ENCODE measurements around the gene HES2.
"Not testable (repeated sequence)": the region's sequence is repeated elsewhere in the genome, so short reads cannot be mapped to it uniquely, and the experiment has no call there.

Gene HES2

DNA sequence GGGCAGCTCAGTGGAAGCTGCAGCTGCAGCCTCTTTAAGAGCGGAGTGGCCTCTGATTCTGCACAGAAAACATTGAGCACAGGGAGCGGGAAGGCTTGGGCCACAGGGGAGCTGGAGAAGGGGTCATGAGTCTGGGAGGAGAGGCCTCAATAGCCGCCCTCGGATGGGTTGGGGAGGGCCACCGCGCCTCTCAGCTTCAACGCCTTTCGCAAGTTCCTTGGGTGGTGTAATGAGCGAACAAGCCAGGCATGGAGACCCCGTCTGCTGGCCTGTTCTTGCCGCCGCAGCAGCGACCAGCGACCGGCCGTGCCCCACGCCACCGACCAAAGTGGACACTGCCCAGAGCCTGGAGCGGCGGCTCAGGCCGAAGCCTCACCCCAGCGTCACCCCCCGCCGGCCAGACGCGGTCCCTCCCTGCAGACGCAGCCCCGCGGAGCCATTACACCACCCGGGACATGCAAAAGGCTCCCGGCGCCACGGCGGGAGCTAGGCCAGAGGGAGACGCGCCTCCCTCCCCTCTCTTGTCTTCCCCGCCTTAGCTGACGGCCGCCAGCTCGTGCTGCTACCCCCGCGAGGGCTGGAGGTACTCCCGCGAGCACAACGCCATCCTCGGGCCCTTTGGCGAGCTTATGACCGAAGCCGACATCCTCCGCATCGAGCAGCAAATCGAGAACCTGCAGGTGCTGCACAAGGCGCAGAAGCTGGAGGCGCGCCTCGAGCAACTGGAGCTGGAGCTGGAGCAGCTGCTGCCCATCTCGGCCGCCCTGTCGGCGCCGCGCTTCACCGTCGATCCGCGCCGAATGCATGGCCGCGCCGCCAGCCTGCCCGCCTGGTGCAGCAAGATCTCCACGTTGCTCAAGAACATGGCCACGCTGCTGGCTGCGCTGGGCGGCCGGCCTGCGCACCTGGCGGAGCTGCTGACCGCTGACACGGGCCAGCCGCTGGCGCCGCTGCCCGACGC, 34.5 kb upstream of the HES2 start:
- not testable (repeated sequence) for DNase-seq

DNA sequence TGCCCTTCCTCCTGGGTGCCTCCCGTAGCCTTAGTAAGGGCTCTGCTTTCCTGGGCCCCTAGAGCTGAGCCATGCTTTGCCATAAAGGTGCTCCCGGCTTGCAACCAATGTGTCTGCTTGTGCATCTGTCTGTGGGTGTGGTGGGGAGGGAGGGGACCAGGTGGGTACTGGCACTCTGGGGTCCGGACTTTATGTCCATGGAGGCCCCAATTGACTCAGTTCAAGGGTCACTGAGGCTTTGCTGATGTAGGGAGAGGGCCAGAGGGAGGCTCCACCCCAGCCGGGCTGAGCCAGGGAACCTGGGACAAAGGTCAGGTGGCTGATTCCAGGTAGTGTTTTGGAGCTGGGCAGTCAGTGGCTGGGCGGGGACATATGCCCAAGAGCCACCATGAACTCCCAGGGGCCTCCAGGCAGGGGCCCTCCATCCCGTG, 31.2 kb upstream of the HES2 start:
- no peak for DNase-seq

DNA sequence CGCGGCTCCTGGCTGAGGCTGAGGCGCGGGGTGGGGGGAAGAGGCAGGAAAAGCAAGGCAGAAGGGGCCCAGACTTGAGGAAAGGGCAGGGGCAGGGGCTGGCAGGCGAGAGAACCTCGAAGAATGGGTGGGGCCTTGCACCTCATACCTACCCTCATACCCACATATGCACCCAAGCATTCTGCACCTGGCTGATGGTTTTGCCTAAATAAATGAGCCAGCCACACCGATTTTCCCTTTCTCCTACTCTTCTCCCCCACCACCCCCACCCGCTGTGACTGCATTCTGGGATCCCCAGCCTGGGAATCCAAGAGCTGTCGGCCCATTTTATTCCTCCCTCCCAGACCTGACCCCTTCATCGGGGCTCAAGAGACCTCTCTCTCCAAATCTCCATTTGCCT, 30.8 kb upstream of the HES2 start:
- DNase-seq = not testable (repeated sequence)

DNA sequence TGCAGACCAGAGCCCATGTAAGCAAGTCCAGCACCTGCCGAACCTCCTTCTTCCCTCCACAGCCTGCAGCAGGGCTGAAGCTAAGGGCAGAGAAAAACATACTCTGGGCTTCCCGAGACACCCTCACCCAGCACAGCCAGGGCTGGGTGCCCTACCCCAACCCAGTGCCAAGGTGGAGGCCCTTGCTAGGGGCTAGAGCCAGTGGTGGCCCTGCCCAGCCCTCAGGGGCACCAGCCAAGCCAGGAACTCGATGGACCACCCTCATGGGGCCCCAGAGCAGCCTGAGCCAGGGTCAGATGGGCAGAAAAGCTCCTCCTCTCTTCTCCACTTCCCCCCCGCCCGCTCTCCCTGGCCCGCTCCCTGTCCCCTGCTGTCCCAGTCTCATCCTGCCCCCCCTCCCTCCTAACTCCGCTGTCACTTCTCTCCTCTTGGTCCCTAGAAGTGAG, 30.3 kb upstream of the HES2 start:
- DNase-seq = no peak

DNA sequence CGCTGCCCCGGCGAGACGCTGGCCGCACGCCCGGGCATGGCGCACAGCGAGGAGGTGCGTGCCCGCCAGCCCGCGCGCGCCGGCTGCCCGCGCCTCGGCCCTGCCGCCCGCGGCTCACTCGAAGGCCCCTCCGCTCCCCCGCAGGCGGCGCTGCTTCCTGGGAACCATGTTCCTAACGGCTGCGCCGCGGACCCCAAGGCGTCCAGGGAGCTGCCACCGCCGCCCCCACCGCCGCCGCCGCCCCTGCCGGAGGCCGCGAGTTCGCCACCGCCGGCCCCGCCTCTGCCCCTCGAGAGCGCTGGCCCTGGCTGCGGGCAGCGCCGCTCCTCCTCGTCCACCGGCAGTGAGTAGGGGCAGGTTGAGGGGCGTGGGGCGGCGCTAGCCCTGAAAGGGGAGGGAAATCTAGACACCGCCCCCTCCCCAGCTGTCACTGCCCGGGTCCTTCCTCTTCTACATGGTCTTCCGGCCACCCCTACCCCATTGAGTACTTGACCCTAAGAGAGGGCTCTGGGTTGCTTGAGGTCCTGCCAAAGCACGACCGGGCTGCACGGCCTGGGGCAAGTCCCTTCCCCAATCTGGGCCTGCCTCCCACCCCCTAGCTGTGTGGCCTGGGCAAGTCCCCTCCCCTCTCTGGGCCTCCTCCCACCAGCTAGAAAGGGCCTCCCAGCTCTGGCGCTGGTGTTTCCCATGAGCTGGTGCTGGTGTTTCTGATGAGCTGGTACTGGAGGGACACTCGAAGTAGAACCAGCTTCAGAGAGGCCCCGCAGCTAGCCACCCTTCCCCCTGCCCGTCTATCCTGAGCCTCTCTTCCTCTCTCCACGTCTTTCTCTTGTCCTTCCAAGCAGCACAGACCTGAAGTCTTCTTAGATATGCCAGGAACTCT, 29.3 kb upstream of the HES2 start:
- DNase-seq = peak; percentile 80

DNA sequence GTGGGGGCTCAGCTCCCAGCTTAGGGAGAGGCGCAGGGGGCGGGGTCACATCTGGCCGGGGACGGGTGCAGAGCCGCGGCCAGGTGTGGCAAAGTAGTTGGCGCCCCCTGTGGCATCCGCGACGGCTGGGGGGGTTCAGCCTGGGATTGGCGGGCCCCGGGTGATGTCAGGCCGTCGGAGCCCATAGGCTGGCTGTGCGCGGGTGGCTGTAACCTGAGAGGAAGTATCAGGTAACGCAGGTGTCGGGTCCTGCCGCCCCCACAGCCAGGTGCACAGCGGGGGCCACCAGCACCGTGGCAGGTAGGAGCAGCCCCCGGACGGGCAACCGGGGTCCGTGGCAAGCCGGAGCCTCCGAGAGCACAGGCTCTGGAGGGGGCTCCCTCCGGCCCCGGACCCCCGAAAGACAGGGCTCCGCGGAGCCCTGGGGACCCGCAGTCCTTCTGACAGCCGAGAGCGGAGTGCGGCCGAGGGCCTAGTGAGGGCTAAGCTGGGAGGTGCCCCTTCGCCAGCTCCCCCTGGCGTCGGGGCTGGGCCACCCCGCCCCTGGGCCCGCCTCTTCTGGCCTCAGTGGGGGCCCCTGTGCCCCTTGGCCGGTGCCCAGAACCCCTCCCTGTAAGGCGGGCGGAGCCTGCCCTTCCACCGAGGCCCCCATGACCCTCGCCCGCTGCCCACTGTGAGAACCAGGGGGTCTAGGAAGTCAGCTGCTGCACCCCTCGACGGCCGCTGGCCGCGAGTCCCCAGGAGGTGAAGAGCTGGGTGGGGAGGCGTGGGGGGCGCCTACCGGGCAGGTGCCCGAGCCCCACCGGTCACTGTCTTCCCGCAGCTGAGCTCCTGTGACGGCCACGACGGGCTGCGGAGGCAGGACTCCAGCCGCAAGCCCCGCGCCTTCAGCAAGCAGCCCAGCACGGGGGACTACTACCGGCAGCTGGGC, 28.4 kb upstream of the HES2 start:
- DNase-seq = peak; percentile 93

DNA sequence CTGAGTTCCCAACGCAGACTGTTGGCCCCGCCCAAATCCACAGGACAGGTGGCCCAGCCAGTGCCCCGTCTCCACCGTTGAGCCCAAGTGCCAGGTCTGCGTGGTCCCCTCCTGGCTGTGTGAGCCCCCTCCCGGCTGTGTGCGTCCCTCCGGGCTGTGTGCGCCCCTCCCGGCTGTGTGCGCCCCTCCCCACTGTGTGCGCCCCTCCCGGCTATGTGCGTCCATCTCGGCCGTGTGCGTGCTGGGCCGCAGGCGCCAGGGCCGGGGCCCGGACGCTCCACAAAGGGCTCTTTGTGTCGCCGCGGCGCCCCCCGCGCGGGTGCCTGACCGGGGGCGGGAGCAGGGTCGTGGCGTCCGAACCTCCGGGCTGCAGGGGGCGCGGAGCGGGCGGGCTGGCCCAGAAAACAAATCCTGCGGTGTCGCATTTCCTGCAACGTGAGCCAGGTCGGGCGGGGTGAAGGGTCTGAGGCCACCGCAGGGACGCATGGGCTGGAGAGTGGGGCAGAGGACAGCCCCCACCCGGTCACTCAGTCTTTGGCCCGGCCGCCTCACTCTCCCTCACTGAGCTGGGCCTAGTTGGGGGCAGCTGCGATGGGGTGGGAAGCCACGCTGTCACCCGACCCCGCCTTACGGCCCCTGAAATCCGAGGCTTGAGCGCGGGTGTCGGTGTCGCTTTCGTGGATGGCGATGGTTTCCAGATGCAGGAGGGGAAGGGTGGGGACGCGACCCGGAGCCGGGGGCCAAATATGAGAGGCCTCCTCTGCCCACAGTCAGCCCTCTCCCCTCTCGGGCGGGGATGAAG, 27.5 kb upstream of the HES2 start:
- DNase-seq = no peak

DNA sequence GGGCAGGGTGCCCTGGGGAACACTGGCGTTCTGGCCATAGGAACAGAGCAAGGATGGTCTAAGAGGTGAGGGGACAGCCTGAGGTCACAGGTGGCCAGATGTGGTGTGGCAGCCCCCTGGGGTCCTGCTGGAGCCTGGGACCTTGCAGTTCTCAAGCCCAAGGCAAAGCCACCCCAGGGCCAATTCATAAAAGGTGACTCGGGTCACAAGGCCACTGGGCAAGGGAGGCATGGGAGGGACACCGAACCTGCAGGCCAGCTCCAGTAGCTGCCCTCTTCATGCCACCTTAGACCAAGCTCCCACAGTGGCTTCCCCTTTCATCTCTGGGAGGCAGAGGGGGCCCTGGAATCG, 26.9 kb upstream of the HES2 start:
- DNase-seq = no peak

DNA sequence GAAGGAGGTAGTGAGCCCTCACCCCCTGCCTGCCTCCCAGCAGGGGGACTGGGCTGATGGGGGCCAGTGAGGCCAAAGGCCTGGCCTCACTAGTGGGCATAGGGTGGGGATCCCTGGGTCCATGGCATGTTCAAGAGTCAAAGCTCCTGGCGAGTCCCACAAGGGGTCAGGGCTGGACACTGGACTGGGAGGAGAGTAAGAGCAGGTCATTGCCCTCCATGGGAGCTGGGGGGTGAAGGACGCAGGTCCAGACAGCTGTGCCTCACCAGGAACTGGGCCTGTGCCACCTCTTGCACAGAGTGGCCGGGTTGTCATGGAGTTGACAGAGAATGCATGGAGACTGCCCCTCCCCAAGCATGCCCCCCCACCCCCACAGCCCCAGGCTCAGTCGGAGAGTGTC, 26.2 kb upstream of the HES2 start:
- not testable (repeated sequence) for DNase-seq

DNA sequence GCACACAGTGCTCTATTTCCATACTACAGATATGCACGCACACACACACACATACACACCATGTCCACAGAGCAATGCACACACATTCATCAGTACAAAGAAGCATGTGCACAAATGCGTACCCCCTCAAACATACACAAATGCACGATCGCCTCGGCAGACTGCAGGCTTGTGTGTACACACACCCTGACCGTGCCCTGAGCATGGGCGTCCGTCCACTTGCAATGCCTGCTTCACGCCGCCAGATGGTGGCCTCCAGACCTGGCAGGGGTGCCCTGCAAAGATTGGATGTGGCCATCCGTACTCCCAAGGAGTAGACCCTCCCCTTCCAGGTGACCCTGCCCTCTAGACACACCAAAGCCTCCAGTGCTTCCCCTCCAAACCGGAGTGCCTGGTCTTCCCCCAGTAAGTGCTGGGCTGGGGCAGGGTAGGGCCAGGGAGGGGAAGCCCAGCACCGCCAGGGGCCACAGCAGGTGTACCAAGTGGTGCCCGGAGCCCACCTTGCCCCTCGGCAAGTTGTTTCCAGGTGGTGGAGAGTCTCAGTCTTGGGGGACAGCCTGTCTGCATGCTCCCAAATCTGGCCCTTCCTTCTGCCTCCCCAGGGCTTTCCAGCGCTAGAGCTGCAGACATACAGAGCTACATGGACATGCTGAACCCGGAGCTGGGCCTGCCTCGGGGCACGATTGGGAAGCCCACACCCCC, 25.5 kb upstream of the HES2 start:
- no peak for DNase-seq

DNA sequence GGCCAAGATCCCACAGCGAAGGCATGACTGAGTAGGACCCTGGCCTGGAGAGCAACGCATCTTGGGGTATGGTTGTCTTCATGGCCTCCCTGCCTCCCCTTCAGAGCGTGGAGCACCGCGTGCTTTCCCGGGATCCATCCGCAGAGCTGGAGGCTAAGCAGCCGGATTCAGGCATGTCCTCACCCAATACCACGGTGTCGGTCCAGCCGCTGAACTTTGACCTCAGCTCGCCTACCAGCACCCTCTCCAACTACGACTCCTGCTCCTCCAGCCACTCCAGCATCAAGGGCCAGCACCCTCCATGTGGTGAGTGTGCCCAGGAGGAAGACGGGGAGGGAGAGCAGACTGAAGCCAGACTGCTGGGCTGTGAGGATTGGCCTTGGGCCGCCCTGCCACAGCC, 24.7 kb upstream of the HES2 start:
- no peak for DNase-seq

DNA sequence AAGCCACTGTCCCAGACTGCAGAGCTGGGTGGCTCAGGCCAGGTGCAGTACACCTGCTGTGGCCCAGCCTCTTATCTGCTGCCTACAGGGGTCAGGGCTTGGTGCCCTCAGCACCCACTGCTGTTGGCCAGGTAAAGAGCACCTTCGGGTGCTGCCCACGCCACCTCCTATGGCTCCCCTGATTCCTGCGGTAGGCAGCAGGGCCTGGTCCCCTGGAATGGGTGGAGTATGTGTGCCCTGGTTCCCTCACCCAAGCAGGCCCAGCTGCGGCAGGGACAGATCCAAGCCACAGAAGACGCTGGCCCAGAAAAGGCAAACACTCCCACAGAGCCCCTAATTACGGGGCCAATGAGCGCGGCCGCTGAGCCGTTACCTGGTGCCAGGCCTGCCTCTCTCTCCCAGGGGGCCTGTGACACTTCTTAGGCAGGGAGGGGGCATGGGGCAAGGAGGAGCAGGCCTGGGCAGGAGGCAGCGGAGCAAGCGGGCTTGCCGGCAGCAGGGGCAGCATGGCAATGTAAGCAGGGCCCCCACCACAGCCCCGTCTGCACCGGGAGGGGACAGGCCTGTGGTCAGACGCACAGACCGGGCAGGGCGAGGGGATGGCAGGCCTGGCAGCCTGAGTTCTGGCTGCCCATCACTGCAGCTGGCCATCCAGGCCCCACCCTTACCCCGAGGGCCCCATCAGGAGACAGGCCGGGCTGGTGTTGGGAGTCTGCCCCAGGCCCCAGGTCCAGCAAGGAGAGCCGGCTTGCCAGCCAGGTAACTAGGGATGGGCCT, 23.8 kb upstream of the HES2 start:
- peak; percentile 54 for DNase-seq

DNA sequence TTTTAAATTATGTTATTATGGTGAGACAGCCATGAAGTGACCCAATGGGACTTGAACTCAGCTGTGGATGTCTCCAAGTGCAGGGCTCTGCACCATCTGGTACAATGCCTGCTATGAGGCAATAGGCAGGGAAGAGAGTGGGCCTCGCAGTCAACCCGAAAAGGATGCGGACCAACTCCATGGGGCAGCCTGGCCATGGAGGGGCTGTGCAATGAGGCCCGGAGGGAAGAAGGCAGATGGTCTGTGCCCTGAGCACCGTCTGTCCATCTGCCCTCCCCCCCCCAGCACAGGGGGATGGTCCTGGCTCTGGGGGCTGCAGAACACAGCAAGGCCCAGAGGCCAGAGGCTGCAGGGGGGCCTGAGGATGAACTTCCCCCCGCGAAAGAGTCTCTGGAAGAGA, 21.9 kb upstream of the HES2 start:
- no peak for DNase-seq

DNA sequence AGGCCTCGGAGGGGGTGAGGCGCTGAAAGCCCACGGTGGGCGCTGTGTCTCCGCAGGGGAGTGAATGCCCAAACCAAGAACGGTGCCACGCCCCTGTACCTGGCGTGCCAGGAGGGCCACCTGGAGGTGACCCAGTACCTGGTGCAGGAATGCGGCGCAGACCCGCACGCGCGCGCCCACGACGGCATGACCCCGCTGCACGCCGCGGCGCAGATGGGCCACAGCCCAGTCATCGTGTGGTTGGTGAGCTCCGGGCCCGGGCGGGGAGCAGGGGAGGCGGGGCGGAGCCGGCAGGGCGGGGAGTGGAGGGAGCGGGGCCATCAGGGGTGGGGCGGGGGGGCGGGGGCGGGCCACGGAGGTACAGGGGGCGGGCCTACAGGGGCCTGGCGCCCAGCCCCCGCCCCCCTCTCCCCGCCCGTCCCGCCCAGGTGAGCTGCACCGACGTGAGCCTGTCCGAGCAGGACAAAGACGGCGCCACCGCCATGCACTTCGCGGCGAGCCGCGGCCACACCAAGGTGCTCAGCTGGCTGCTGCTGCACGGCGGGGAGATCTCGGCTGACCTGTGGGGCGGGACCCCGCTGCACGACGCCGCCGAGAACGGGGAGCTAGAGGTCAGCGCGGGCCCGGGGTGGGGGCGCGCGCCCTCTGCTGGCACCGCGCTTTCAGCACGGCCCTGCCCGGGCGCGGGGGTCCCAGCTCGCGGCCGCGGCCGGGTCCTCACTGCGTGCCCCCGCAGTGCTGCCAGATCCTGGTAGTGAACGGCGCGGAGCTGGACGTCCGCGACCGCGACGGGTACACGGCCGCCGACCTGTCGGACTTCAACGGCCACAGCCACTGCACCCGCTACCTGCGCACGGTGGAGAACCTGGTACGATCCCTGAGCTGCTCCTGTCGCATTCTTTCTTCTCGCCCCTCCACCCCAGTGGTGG, 20.7 kb upstream of the HES2 start:
- peak; percentile 29 for DNase-seq

DNA sequence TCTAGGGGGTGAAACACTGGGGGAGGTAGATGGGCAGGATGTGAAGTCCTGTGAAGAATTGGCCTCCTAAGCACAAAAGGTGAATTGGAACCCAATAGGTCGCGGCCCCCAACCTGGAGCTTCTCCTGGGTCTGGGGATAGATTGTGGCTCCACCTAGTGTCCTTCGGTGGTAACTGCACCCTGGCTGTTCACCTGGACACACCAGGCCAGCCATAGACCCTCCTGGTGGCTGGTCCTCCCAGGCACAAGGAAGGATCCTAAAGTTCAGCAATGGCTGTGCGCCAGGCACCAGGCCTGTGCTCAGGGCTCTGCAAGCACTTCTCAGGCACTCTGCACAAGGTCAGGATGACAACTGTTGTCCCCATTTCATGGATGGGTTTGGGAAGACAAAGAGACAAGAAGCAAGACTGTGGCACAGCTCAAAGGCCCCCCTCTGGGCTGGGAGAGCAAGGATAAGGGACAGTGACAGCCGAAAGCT, 18.4 kb upstream of the HES2 start:
- DNase-seq = peak; percentile 55

DNA sequence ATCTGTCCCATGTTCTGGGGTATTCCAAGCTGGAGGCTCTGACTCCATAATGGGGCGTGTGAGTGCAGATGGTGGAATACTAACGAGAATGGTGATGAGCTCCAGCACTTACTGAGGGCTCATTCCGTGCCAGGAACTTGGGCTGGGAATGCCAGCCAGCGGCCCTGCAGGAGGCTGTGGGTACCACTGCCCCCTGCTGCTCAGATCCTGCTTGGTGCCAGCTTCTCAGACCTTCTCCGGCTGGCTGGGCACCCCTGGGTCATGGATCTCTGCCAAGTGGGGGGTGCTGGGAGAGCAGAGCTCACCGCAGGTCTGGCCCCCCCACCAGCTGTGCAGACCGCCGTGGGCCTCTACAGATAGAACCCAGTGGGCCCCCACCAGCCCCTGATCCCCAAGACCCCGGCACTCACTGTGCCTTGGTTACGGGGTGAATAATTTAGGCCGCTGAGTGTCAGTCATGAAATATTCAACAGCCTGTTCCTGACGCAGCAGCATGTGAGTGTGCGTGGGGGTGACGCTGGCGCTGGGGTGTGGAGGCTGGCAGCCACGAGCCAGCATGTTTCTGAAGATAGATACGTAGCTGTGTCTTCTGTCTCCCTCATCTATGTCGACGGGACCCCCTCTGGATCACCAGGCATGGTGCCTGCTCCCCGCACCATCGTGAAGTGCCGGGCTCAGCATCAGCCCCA, 17.4 kb upstream of the HES2 start:
- peak; percentile 82 for DNase-seq

DNA sequence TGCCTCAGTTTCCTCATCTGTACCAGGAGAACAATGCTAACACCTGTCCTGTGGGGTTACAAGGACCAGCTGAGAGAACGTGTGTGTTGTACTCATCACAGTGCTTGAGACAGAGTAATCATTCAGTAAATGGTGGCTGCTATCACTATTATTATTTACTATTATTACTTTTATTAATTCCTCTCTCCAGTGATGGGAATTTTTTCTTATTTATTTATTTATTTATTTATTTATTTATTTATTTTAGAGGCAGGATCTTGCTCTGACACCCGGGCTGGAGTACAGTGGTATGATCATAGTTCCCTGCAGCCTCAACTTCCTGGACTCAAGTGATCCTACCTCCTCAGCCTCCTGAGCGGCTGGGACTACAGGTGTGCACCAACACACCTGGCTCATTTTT, 16.6 kb upstream of the HES2 start:
- not testable (repeated sequence) for DNase-seq

DNA sequence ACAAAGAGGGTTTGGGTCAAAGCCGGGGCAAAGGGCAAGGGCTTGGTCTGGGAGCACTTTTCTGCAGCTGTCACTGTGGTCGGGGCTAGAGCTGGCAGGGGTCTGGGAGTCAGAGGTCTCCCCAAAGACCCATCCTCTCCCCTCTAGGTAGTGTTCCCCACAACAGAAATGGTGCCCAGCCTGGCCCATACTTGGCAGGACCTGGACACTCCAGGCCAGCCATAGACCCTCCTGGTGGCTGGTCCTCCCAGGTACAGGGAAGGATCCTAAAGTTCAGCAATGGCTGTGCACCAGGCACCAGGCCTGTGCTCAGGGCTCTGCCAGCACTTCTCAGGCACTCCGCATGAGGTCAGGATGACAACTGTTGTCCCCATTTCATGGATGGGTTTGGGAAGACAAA, 15.8 kb upstream of the HES2 start:
- no peak for DNase-seq

All from COR-L47 (cell line).